GM23338 (cell line): Measurements from ENCODE around the gene TAS2R10. TPM values are rescaled to one million over a fixed set of nuclear protein-coding genes. Genes with fewer than 3 reads are reported as not detected.

Experiments
- ATAC-seq: fragments of 200-7000 bp; cut with Tn5 transposase; 3 replicates; pipeline ENCODE4 v1.9.1; 2020
- DNase-seq: peaks from one replicate; pipeline ENCODE4 v3.0.0-alpha.2; 2015; ENCODE audit warnings: low spot score
- H2AFZ ChIP-seq: fragments of 200-600 bp; sonication (generic); 2 replicates; pipeline ENCODE4 v1.8.0; 2016; ENCODE audit warnings: antibody characterized with exemption, mild to moderate bottlenecking, moderate library complexity
- H3F3A ChIP-seq: fragments of 200-600 bp; sonication (generic); replicated peaks from 2 replicates; pipeline ENCODE4 v1.8.0; 2017; ENCODE audit warnings: antibody characterized with exemption, mixed run types, low read depth
- H3K27ac ChIP-seq: fragments of 200-600 bp; sonication (generic); 2 replicates; pipeline ENCODE4 v1.6.1; 2016; ENCODE audit warnings: low read depth
- H3K27me3 ChIP-seq: fragments of 200-600 bp; sonication (generic); 2 replicates; pipeline ENCODE4 v1.8.0; 2016; ENCODE audit warnings: mild to moderate bottlenecking, mixed run types, moderate library complexity; ENCODE audit not compliant: insufficient read depth
- H3K36me3 ChIP-seq: fragments of 200-600 bp; sonication (generic); 2 replicates; pipeline ENCODE4 v1.8.0; 2016; ENCODE audit warnings: mild to moderate bottlenecking; ENCODE audit not compliant: insufficient read depth
- H3K4me1 ChIP-seq: fragments of 200-600 bp; sonication (generic); 2 replicates; pipeline ENCODE4 v1.8.0; 2016; ENCODE audit warnings: mild to moderate bottlenecking, moderate library complexity; ENCODE audit not compliant: insufficient read depth
- H3K4me2 ChIP-seq: fragments of 200-600 bp; sonication (generic); 2 replicates; pipeline ENCODE4 v1.7.1; 2017; ENCODE audit warnings: mixed run types
- H3K4me3 ChIP-seq: fragments of 200-600 bp; sonication (generic); 2 replicates; pipeline ENCODE4 v1.6.1; 2016; ENCODE audit warnings: mixed run types
- H3K79me2 ChIP-seq: fragments of 200-600 bp; sonication (generic); replicated peaks from 2 replicates; pipeline ENCODE4 v1.8.0; 2017; ENCODE audit warnings: mild to moderate bottlenecking; ENCODE audit not compliant: insufficient read depth
- H3K9me2 ChIP-seq: fragments of 200-600 bp; sonication (generic); 2 replicates; pipeline ENCODE4 v1.8.0; 2017; ENCODE audit not compliant: insufficient read depth
- H4K20me1 ChIP-seq: fragments of 200-600 bp; sonication (generic); replicated peaks from 2 replicates; pipeline ENCODE4 v1.8.0; 2017; ENCODE audit warnings: mild to moderate bottlenecking; ENCODE audit not compliant: insufficient read depth
- H3K27ac Mint-ChIP-seq: 2 replicates; pipeline ENCODE4 v1.8.0; 2020; ENCODE audit warnings: inconsistent platforms, mild to moderate bottlenecking, moderate library complexity, mixed read lengths
- H3K27me3 Mint-ChIP-seq: 3 replicates; pipeline ENCODE4 v1.8.0; 2022; ENCODE audit warnings: low read depth, mild to moderate bottlenecking, moderate library complexity, mixed read lengths, inconsistent platforms; ENCODE audit not compliant: insufficient read depth, poor library complexity
- H3K36me3 Mint-ChIP-seq: 3 replicates; pipeline ENCODE4 v1.8.0; 2021; ENCODE audit warnings: low read depth, mild to moderate bottlenecking, inconsistent platforms, moderate library complexity, mixed read lengths
- H3K4me1 Mint-ChIP-seq: 3 replicates; pipeline ENCODE4 v1.8.0; 2020; ENCODE audit warnings: mild to moderate bottlenecking, inconsistent platforms, mixed read lengths
- H3K4me3 Mint-ChIP-seq: 3 replicates; pipeline ENCODE4 v1.8.0; 2021; ENCODE audit warnings: moderate library complexity, mild to moderate bottlenecking, inconsistent platforms, mixed read lengths
- H3K9me3 Mint-ChIP-seq: 3 replicates; pipeline ENCODE4 v1.8.0; 2020; ENCODE audit warnings: moderate library complexity, mild to moderate bottlenecking, inconsistent platforms, mixed read lengths
- EZH2phosphoT487 ChIP-seq: fragments of 200-600 bp; sonication (generic); IDR thresholded peaks from one replicate; pipeline ENCODE4 v1.8.1; 2018; ENCODE audit warnings: antibody characterized with exemption; ENCODE audit not compliant: unreplicated experiment
- JUNB ChIP-seq: IDR thresholded peaks from one replicate; pipeline ENCODE4 v1.6.1; 2016; ENCODE audit warnings: antibody characterized with exemption; ENCODE audit not compliant: unreplicated experiment
- POLR2AphosphoS5 ChIP-seq: IDR thresholded peaks from 2 replicates; pipeline ENCODE4 v1.6.1; 2016; ENCODE audit warnings: antibody characterized with exemption, low read depth
- ZNF114 ChIP-seq: fragments of 250-450 bp; sonication (Bioruptor Pico); IDR thresholded peaks from 2 replicates; pipeline ENCODE4 v1.5.0; 2020; ENCODE audit warnings: mild to moderate bottlenecking, moderate library complexity
- polyA plus RNA-seq: library from polyadenylated mRNA; unstranded; fragments of >200 nt; fragmentation: Nextera tagmentation; extraction: Ambion mirVana; gene quantifications from 2 replicates; pipeline ENCODE4 v1.2.1, GENCODE V29; 2016
- total RNA-seq: library from RNA; depleted of rRNA; stranded (reverse); fragments of >200 nt; shearing (Covaris generic); gene quantifications from 2 replicates; pipeline ENCODE4 v1.2.3, GENCODE V29; 2014
- TF ChIP-seq, protein P1 (sequence below): IDR thresholded peaks from 2 replicates; pipeline ENCODE4 v1.6.1; 2016; ENCODE audit warnings: antibody characterized with exemption
- TF ChIP-seq, protein P2 (sequence below): IDR thresholded peaks from one replicate; pipeline ENCODE4 v1.6.1; 2018; ENCODE audit warnings: antibody characterized with exemption; ENCODE audit not compliant: unreplicated experiment
- TF ChIP-seq, protein P3 (sequence below), 2 experiments: fragments of 200-600 bp in 1 of 2; sonication (generic) in 1 of 2; conservative IDR thresholded peaks; 2 replicates each; pipeline versions ENCODE4 v1.5.1 to v1.6.1; 2016 to 2017; ENCODE audit warnings: antibody characterized with exemption in 2 of 2, low read depth in 2 of 2, mild to moderate bottlenecking in 2 of 2, moderate library complexity in 1 of 2

The TAS2R10 gene
- total and polyA plus RNA-seq, 2 experiments from 2014 or later, result 0.66 to 1.1 TPM

DNA sequence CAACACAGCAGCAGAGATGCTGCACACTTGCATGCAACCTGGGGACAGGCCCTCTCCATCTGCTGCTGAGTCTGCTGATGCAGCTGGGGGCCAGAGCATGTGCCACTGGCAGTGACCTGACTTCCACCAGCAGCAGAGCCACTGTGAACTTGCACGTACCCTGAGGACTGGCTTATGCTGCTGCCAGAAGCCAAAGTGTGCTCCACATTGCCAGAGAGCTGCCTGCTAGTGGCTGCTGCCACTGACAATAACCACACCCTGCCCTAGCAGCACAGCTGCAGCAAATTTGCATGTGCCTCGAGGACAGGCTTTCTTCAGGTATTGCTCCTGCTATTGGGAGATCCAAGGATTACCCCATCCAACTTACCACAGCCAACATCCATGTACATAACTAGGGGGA, 27.6 kb upstream of the TAS2R10 start (continued):
- TF ChIP-seq, protein P1, sequence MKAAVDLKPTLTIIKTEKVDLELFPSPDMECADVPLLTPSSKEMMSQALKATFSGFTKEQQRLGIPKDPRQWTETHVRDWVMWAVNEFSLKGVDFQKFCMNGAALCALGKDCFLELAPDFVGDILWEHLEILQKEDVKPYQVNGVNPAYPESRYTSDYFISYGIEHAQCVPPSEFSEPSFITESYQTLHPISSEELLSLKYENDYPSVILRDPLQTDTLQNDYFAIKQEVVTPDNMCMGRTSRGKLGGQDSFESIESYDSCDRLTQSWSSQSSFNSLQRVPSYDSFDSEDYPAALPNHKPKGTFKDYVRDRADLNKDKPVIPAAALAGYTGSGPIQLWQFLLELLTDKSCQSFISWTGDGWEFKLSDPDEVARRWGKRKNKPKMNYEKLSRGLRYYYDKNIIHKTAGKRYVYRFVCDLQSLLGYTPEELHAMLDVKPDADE, result no peak
- no peak for TF ChIP-seq EZH2phosphoT487

DNA sequence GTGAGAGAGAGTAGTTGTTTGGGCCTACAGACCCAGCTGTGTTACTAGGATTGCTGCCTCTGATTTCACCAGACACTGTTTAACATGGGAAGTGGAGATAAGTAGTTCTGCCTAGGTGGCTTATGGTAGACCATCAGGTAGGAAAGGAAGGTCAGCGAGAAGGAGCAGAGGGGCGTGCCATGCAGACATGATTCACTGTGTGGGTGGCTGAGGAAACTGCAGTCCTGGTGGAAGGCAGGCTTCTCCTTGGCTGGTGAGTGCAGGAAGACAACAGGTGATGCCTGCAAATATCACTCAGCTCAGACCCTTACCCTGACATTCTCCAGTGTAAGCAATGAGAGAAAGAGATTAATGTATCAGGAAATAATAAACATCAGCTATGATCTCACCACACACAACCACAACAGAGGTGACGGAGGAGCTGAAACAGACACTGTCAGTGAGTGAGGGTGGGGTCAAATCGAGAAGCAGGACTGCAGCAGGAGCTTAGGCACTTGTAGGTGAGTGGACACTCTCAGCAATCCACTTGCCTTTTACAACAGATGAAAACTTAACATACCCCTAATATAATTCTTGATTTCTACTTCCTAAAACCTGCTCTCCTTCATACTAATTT, 25.2 kb upstream of the TAS2R10 start:
- Histone ChIP-seq H3K4me1 (no peaks in the 10 kb centered on the region), H4K20me1 (no peaks in the 10 kb centered on the region; the same call in 1 of the 2 replicates), H3K4me3 (no peak overlapping the region), H3K27me3 (no peaks in the 10 kb centered on the region), H3F3A (no peaks in the 10 kb centered on the region), H3K9me2 (peaks cover 16% of the 10 kb centered on the region; the same call in 1 of the 2 replicates), H3K4me2 (no peak overlapping the region), H2AFZ (no peak overlapping the region), H3K36me3 (peaks cover 5% of the 10 kb centered on the region; the same call in 1 of the 2 replicates), H3K79me2 (no peaks in the 10 kb centered on the region), H3K27ac (no peak overlapping the region)
- H3K27me3 Mint-ChIP-seq, result peaks cover 2% of the 10 kb centered on the region
- no peaks in the 10 kb centered on the region for H3K4me1 Mint-ChIP-seq
- H3K36me3 Mint-ChIP-seq, result peaks cover 16% of the 10 kb centered on the region
- H3K27ac Mint-ChIP-seq, result no peak overlapping the region
- peaks cover 16% of the 10 kb centered on the region for H3K9me3 Mint-ChIP-seq
- H3K4me3 Mint-ChIP-seq, result no peak overlapping the region
- DNase-seq (no peak), ATAC-seq (no peak)
- TF ChIP-seq JUNB, result no peak
- TF ChIP-seq, protein P2, sequence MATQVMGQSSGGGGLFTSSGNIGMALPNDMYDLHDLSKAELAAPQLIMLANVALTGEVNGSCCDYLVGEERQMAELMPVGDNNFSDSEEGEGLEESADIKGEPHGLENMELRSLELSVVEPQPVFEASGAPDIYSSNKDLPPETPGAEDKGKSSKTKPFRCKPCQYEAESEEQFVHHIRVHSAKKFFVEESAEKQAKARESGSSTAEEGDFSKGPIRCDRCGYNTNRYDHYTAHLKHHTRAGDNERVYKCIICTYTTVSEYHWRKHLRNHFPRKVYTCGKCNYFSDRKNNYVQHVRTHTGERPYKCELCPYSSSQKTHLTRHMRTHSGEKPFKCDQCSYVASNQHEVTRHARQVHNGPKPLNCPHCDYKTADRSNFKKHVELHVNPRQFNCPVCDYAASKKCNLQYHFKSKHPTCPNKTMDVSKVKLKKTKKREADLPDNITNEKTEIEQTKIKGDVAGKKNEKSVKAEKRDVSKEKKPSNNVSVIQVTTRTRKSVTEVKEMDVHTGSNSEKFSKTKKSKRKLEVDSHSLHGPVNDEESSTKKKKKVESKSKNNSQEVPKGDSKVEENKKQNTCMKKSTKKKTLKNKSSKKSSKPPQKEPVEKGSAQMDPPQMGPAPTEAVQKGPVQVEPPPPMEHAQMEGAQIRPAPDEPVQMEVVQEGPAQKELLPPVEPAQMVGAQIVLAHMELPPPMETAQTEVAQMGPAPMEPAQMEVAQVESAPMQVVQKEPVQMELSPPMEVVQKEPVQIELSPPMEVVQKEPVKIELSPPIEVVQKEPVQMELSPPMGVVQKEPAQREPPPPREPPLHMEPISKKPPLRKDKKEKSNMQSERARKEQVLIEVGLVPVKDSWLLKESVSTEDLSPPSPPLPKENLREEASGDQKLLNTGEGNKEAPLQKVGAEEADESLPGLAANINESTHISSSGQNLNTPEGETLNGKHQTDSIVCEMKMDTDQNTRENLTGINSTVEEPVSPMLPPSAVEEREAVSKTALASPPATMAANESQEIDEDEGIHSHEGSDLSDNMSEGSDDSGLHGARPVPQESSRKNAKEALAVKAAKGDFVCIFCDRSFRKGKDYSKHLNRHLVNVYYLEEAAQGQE, result no peak
- TF ChIP-seq, protein P3, sequence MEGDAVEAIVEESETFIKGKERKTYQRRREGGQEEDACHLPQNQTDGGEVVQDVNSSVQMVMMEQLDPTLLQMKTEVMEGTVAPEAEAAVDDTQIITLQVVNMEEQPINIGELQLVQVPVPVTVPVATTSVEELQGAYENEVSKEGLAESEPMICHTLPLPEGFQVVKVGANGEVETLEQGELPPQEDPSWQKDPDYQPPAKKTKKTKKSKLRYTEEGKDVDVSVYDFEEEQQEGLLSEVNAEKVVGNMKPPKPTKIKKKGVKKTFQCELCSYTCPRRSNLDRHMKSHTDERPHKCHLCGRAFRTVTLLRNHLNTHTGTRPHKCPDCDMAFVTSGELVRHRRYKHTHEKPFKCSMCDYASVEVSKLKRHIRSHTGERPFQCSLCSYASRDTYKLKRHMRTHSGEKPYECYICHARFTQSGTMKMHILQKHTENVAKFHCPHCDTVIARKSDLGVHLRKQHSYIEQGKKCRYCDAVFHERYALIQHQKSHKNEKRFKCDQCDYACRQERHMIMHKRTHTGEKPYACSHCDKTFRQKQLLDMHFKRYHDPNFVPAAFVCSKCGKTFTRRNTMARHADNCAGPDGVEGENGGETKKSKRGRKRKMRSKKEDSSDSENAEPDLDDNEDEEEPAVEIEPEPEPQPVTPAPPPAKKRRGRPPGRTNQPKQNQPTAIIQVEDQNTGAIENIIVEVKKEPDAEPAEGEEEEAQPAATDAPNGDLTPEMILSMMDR (conservative IDR thresholded peaks at IDR 0.05; ENCODE audit: low read depth in 2 of 2), result no peak
- no peak for TF ChIP-seq POLR2AphosphoS5
- no peak for TF ChIP-seq ZNF114
- no peak for TF ChIP-seq EZH2phosphoT487
